NCI-H1048 (cell line): Measurements from ENCODE around the gene TEX44.

Source experiments
- DNase-seq: peaks from one replicate; lab custom pipeline; 2025; lab: John Stamatoyannopoulos, UW

Gene TEX44

DNA sequence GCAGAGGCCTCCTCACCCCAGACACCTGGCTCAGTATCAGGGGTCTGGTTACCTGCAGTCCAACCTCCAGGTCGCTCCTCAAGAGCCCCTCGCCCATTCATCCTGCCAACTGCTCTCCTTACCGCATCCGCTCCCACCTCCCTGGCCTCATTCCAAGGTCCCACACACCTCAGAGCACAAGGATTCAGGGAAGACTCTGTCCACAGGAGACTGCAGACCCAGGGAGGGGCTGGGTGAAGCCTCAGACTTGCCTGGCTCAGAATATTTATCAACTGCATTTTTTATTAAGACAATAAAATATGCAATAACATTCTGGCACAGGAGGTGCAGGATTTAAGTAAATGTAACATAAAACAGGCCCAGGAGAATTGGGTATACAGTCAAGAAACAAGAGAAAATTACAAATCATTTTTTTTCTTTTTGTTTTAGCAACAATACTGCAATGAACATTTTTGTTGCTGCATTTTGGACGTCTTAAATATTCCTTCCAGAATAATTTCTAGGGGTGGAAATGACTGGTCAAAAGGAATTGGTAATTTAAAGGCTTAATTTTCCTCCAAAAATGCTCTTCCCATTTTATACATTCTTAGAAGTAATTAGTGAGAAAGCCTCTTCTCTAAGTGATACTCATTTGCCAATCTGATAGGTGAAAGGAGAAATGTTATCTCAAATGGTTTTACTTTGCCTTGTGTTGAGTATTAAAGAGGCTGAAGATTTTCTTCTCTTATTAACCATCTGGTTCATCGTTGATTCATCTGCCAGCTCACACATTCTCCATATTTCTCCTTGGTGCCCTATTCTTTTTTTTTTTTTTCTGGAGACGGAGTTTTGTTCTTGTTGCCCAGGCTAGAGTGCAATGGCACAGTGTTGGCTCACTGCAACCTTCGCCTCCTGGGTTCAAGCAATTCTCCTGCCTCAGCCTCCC lies 42.5 kb downstream of the TEX44 start:
- no peak for DNase-seq

DNA sequence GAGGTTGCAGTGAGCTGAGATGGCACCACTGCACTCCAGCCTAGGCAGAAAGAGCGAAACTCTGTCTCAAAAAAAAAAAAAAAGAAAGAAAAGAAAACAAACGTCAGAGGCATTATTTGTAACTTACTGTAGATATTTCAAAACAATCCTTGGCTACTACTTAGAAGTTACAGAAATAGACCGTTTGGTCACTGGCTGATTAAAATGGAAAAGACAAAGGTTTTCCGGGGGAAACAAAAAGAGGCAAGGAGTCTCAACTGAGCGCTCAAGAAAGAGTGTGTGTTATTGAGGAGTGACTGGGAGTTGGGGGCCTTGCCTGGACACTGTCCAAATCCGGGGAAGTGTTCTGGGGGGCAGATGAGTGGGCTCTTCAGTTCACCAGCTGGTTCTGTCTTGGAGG lies 47.6 kb downstream of the TEX44 start:
- no peak for DNase-seq

GRCh38 chr2:231640641-231641111 lies 48.0 kb downstream of the TEX44 start:
- DNase-seq, result no peak

- DNase-seq, result peak; percentile 64
Observed at GRCh38 chr2:231642631-231643494, 50.2 kb downstream of the TEX44 start.

DNA sequence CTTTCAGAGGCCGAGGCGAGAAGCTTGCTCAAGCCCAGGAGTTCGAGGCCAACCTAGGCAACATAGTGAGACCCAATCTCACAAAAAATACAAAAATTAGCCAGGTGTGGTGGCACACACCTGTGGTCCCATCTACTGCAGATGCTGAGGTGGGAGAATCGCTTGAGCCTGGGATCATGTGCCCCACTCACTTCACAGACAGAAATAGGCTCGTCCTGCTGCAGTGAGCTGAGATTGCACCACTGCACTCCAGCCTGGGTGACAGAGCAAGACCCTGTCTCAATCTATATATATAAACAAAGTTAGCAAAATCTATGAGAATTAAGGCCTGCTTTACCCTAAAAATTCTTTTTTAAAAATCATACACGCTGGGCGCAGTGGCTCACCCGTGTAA lies 50.8 kb downstream of the TEX44 start:
- no peak for DNase-seq
